Activated T-cell treated with anti-CD3 and anti-CD28 coated beads, Interleukin-2, amount 50 U/mL, for 1 hour (primary cell): ENCODE data around the gene REEP2.
"Not testable (repeated sequence)": the region's sequence is repeated elsewhere in the genome, so short reads cannot be mapped to it uniquely, and the experiment has no call there.

Experiments used
- DNase-seq: peaks from one replicate; pipeline ENCODE4 v3.0.0-alpha.2; 2020

Gene REEP2

GRCh38 chr5:138466900-138467710, 28.2 kb downstream of the REEP2 start:
- peak; percentile 67 for DNase-seq

- DNase-seq: no peak
Measured at GRCh38 chr5:138467711-138468132, 28.9 kb downstream of the REEP2 start.

- DNase-seq: peak; percentile 54
Measured at GRCh38 chr5:138468133-138468965, 29.5 kb downstream of the REEP2 start.

GRCh38 chr5:138468966-138469539, 30.2 kb downstream of the REEP2 start:
- DNase-seq: no peak

- DNase-seq: peak; percentile 78
Measured at GRCh38 chr5:138469540-138470321, 30.9 kb downstream of the REEP2 start.

GRCh38 chr5:138470322-138471051, 31.6 kb downstream of the REEP2 start:
- DNase-seq: no peak

GRCh38 chr5:138471052-138471361, 32.1 kb downstream of the REEP2 start:
- DNase-seq: no peak

- DNase-seq: no peak
Measured at GRCh38 chr5:138472353-138472752, 33.5 kb downstream of the REEP2 start.

- DNase-seq: not testable (repeated sequence)
Measured at GRCh38 chr5:138473151-138473550, 34.3 kb downstream of the REEP2 start.

- no peak for DNase-seq
Measured at GRCh38 chr5:138476918-138477317, 38.1 kb downstream of the REEP2 start.

- no peak for DNase-seq
Measured at GRCh38 chr5:138482638-138483037, 43.8 kb downstream of the REEP2 start.

GRCh38 chr5:138488481-138488945, 49.7 kb downstream of the REEP2 start:
- no peak for DNase-seq

GRCh38 chr5:138489683-138490061, 50.8 kb downstream of the REEP2 start:
- no peak for DNase-seq

- no peak for DNase-seq
Measured at GRCh38 chr5:138490648-138491283, 51.9 kb downstream of the REEP2 start.

- no peak for DNase-seq
Measured at GRCh38 chr5:138491284-138491648, 52.4 kb downstream of the REEP2 start.

GRCh38 chr5:138491669-138492559, 53.1 kb downstream of the REEP2 start:
- peak; percentile 86 for DNase-seq

GRCh38 chr5:138492560-138493045, 53.7 kb downstream of the REEP2 start:
- no peak for DNase-seq

- DNase-seq: no peak
Measured at GRCh38 chr5:138495351-138495750, 56.5 kb downstream of the REEP2 start.
